ENCODE data around the gene TXLNG. TPM values are rescaled to one million over a fixed set of nuclear protein-coding genes. Genes with fewer than 3 reads are reported as not detected.

TXLNG gene
- total RNA-seq, 1 donor from 2014 or later: 37.1 TPM

GRCh38 chrX:16834806-16835205 is 48.5 kb downstream of the TXLNG start:
- peaks cover 26% of the 10 kb centered on the region for H3K36me3 Mint-ChIP-seq
- Histone ChIP-seq H3K36me3 (no peaks in the 10 kb centered on the region), H3K4me1 (peaks cover 32% of the 10 kb centered on the region), H3K9me3 (ENCODE audit: low read depth) (no peaks in the 10 kb centered on the region), H3K27me3 (no peaks in the 10 kb centered on the region), H3K27ac (peak overlapping the region; percentile 18), H2AFZ (replicated peaks) (no peak overlapping the region), H3K4me2 (peak overlapping the region; percentile 49), H3K79me2 (ENCODE audit: low read depth) (no peaks in the 10 kb centered on the region), H3K9ac (no peak overlapping the region), H4K20me1 (ENCODE audit: low read depth) (peaks cover 10% of the 10 kb centered on the region), H3F3A (ENCODE audit: low read depth) (peaks cover 33% of the 10 kb centered on the region), H3K4me3 (no peak overlapping the region)
- peaks cover 5% of the 10 kb centered on the region for H3K27me3 Mint-ChIP-seq (ENCODE audit: insufficient read depth, low read depth)
- peak; percentile 74 for DNase-seq (ENCODE audit: low spot score)
- no peak overlapping the region for H3K4me3 Mint-ChIP-seq
- peaks cover 28% of the 10 kb centered on the region for H3K4me1 Mint-ChIP-seq
- H3K9me3 Mint-ChIP-seq: no peaks in the 10 kb centered on the region
- H3K27ac Mint-ChIP-seq: no peak overlapping the region
- TF ChIP-seq EZH2phosphoT487 (IDR thresholded peaks at IDR 0.05) (no peak), EZH2 (IDR thresholded peaks at IDR 0.05) (no peak), CTCF (IDR thresholded peaks at IDR 0.05) (no peak)

- no peak overlapping the region for H3K4me3 ChIP-seq
- peaks cover 16% of the 10 kb centered on the region for H4K20me1 ChIP-seq (ENCODE audit: low read depth)
- no peaks in the 10 kb centered on the region for H3K36me3 ChIP-seq
- H3K27me3 ChIP-seq: no peaks in the 10 kb centered on the region
- H2AFZ ChIP-seq (replicated peaks): no peak overlapping the region
- peaks cover 44% of the 10 kb centered on the region for H3F3A ChIP-seq (ENCODE audit: low read depth)
- H3K4me1 ChIP-seq: peaks cover 36% of the 10 kb centered on the region
- H3K4me3 Mint-ChIP-seq: no peak overlapping the region
- H3K36me3 Mint-ChIP-seq: peaks cover 36% of the 10 kb centered on the region
- no peak overlapping the region for H3K4me2 ChIP-seq
- H3K27ac ChIP-seq: no peak overlapping the region
- peak; percentile 71 for TF ChIP-seq CTCF (IDR thresholded peaks at IDR 0.05)
- TF ChIP-seq EZH2 (IDR thresholded peaks at IDR 0.05): no peak
- H3K27ac Mint-ChIP-seq: no peak overlapping the region
- peaks cover 5% of the 10 kb centered on the region for H3K27me3 Mint-ChIP-seq (ENCODE audit: insufficient read depth, low read depth)
- no peaks in the 10 kb centered on the region for H3K9me3 ChIP-seq (ENCODE audit: low read depth)
- H3K9me3 Mint-ChIP-seq: no peaks in the 10 kb centered on the region
- H3K79me2 ChIP-seq (ENCODE audit: low read depth): no peaks in the 10 kb centered on the region
- H3K4me1 Mint-ChIP-seq: peaks cover 32% of the 10 kb centered on the region
- DNase-seq (ENCODE audit: low spot score): peak; percentile 52
- H3K9ac ChIP-seq: no peak overlapping the region
These were observed 50.1 kb downstream of the TXLNG start for GRCh38 chrX:16836371-16836770.

GRCh38 chrX:16838202-16839066 is 52.2 kb downstream of the TXLNG start:
- Histone ChIP-seq H2AFZ (replicated peaks) (no peak overlapping the region), H3K36me3 (no peaks in the 10 kb centered on the region), H3F3A (ENCODE audit: low read depth) (peaks cover 53% of the 10 kb centered on the region), H3K9ac (no peak overlapping the region), H3K4me2 (no peak overlapping the region), H3K79me2 (ENCODE audit: low read depth) (no peaks in the 10 kb centered on the region), H3K4me3 (no peak overlapping the region), H4K20me1 (ENCODE audit: low read depth) (peaks cover 16% of the 10 kb centered on the region), H3K9me3 (ENCODE audit: low read depth) (no peaks in the 10 kb centered on the region), H3K27ac (no peak overlapping the region), H3K27me3 (no peaks in the 10 kb centered on the region), H3K4me1 (peaks cover 33% of the 10 kb centered on the region)
- peak overlapping the region; percentile 16 for H3K27ac Mint-ChIP-seq
- H3K36me3 Mint-ChIP-seq: peaks cover 48% of the 10 kb centered on the region
- TF ChIP-seq CTCF (IDR thresholded peaks at IDR 0.05): no peak
- no peak for TF ChIP-seq EZH2 (IDR thresholded peaks at IDR 0.05)
- no peaks in the 10 kb centered on the region for H3K9me3 Mint-ChIP-seq
- DNase-seq (ENCODE audit: low spot score): peak; percentile 16
- H3K4me3 Mint-ChIP-seq: no peak overlapping the region
- peaks cover 5% of the 10 kb centered on the region for H3K27me3 Mint-ChIP-seq (ENCODE audit: insufficient read depth, low read depth)
- H3K4me1 Mint-ChIP-seq: peaks cover 32% of the 10 kb centered on the region
